ENCODE data around the gene GLTP.
"Not testable (repeated sequence)": the region's sequence is repeated elsewhere in the genome, so short reads cannot be mapped to it uniquely, and the experiment has no call there.

Gene GLTP, protein sequence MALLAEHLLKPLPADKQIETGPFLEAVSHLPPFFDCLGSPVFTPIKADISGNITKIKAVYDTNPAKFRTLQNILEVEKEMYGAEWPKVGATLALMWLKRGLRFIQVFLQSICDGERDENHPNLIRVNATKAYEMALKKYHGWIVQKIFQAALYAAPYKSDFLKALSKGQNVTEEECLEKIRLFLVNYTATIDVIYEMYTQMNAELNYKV

GRCh38 chr12:109880043-109880931 is at the start of gene GLTP:
Gene GLTP, minus strand, starts transcription at chr12:109880541. Its CDS starts 167 bp downstream, at chr12:109880374.
- peak; percentile 87 to 91 for DNase-seq

DNA sequence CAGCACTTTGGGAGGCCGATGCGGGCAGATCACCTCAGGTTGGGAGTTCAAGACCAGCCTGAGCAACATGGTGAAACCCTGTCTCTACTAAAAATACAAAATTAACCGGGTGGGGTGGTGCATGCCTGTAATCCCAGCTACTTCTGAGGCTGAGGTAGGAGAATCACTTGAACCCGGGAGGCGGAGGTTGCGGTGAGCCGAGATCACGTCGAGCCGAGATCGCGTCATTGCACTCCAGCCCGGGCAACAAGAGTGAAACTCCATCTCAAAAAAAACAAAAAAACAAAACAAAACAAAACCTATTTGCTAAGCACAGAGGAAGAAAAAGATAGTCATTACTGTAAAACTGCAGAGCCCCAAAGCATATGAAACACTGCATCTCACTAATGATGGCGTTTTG is 49.0 kb upstream of the GLTP start:
- DNase-seq: not testable (repeated sequence)

GRCh38 chr12:109928058-109928656 is 47.8 kb upstream of the GLTP start:
- DNase-seq: no peak

GRCh38 chr12:109927622-109928021 is 47.3 kb upstream of the GLTP start:
- DNase-seq: peak in 1 of 2 experiments; percentile 27

DNA sequence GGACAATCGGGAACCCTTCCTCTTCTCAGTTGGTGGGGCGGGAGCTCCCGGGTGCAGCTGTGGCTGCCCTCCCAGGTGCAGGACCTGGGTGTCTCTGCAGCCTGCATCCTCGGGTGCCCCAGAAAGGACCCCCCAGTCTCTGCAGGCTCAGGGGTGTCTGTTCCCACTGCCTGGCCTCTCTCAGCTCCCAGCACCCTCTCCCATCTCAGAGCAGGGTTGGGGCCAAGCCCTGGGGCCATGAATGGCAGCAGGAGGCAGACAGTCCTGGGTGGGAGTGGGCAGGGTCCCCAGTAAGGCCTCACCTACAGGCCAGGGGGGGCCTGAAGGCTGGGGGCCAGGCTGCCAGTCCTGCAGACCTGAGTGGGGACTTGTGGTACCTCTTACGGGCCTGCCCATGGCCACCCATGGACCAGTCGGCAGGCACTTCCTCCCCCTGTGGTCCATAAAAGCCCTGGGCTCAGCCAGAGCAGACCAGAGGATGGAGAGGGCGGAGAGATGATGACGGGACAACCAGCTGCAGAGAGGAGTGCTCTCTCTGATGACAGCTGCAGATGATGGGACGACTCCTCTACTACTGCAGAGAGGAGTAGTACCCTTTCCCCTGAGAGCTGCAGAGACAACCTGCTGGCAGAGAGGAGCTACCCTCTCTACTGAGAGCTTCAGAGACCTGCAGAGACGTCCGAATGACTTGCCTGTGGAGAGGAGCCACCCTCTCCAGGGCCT is 46.3 kb upstream of the GLTP start:
- DNase-seq: no peak

DNA sequence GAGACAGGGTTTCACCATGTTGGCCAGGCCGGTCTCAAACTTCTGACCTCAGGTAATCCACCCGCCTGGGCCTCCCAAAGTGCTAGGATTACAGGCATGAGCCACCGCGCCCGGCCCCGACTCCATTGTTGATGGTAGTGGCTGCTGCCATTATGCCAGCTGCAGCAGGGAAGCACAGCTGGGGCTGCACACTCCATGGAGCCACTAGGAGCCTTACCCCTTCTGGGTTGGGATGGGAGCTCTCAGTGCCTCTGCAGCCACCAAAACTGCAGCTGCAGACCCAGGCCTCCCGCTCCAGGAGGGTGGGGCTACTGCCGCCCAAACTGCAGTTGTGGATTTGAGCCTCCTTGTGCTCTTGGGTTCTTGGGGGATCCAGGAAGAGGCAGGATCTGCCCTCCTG is 45.7 kb upstream of the GLTP start:
- DNase-seq: no peak

GRCh38 chr12:109925185-109925840 is 45.0 kb upstream of the GLTP start:
- no peak for DNase-seq

GRCh38 chr12:109923481-109924245 is 43.3 kb upstream of the GLTP start:
- DNase-seq: no peak

GRCh38 chr12:109923038-109923437 is 42.7 kb upstream of the GLTP start:
- DNase-seq: no peak

- no peak for DNase-seq
Measured at GRCh38 chr12:109921982-109922381, 41.6 kb upstream of the GLTP start.

DNA sequence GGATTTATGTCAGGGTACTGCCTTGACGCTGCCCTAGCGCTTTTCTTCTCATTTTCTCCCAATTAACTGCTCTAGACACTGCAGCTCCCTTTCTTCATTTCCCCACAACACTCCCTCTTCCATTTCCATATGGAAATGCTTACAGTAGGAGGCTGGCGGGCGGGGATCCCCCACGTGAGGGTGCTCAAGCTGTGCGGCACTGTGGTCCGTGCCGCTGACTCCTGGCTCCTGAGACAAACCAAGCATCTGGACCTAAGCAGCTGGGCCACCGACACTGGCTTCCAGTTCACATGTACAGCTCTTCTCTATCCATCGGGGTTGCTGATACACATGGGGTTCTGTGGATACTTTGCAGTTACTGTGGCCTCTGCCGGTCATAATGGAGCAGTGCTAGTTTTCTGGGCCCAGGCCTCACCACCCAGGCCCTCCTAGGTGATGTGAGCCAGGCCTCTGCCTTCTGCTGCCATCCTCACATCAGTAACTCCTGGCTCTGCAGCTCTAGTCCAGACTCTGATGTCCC is 40.0 kb upstream of the GLTP start:
- no peak for DNase-seq

DNA sequence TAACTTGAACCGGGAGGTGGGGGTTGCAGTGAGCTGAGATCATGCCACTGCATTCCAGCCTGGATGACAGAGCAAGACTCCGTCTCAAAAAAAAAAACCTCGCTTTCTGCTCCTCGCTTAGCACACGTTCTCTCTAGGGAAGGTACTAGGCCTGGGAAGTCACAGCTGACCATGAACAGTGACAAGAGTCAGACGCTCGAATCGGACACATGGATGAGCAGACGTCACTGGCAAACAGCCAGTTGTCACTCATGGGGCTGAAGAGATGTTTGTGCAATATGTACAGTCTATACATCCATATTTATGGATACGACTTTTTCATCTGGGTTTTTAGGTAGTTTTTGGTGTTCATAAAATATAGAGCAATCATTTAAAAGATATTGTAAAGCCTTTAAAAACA is 39.1 kb upstream of the GLTP start:
- no peak for DNase-seq

- DNase-seq: no peak
Measured at GRCh38 chr12:109916045-109916444, 35.7 kb upstream of the GLTP start.

- DNase-seq: no peak
Measured at GRCh38 chr12:109915171-109916040, 35.1 kb upstream of the GLTP start.

GRCh38 chr12:109914461-109914860 is 34.1 kb upstream of the GLTP start:
- no peak for DNase-seq

- no peak for DNase-seq
Measured at GRCh38 chr12:109912855-109913321, 32.5 kb upstream of the GLTP start.

DNA sequence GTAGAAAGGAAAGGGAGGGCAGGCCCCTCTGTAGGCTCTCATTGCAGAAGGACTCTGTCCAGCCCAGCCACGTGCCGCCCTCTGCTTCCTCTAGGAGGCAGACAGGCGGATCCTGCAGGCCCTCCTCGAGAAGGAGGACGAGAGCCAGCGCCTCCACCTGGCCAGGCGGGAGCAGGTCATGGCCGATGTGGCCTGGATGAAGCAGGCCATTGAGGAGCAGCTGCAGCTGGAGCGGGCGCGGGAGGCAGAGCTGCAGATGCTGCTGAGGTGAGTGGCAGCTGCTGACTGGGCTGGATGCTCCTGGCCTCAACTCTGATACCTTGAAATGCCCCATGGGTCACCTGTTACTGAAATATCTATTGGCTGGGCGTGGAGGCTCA is 30.6 kb upstream of the GLTP start:
- DNase-seq: no peak

DNA sequence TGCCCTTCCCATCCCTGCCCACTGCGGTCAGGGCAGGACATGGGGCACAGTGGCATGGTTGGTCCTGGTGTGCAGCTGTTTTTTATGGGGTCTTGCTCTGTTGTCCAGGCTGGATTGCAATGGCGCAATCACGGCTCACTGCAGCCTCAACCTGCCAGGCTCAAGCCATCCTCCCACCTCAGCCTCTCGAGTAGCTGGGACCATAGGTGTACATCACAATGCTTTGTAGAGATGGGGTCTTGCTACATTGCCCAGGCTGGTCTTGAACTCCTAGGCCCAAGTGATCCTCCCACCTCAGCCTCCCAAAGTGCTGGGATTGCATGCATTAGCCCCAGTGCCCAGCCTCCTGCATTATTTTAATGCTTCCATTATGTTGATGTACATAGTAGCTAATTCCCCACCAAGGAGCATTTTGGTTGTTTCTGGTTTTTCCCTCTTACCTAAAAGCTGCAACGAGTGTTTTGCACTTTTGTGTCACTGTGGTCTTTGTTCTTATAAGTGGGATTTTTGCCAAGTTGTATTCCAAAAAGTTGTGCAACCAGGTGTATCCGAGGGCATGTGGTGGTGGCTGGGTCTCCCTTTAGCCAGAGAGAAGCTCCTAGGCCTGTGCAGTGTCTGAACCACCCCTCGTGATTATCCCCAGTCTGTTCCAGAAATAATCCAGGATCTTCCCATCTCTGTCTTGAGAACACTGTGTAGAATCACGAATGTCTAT is 30.1 kb upstream of the GLTP start:
- DNase-seq: no peak

DNA sequence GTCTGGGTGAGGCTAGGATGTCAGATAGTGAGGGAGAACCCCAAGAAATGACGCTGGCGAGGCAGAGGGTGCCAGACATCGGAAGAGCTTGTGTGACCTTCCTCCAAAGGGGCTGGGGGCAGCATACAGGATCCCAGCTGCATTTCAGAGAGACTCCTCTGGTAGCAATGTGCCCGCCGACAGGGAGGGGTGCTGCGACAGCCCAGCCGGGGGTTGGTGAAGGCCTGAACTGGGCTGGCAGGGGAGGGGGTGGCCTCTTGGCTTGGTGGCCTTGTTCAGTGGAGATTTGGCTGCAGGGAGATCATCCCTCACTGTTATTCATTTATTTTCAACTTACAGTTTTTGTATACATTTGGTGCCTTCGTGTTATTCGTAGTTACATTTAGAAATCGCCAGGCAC is 25.0 kb upstream of the GLTP start:
- DNase-seq: no peak

- no peak for DNase-seq
Measured at GRCh38 chr12:109902891-109903418, 22.6 kb upstream of the GLTP start.

All from stimulated activated CD4-positive, alpha-beta T cell treated with anti-CD3 and anti-CD28 coated beads, Interleukin-4, amount 100 ng/mL, for 4 hours (primary cell).